Fibroblast of lung (primary cell): Measurements from ENCODE around the gene PIGH. TPM values are rescaled to one million over a fixed set of nuclear protein-coding genes. Genes with fewer than 3 reads are reported as not detected.

Experiments used
- DNase-seq, 2 donors: peaks; one replicate each; pipeline versions ENCODE4 v3.0.0 to v3.0.0-alpha.2; 2010; ENCODE audit warnings: low read depth in 2 of 2
- H2AFZ ChIP-seq: 2 replicates; pipeline ENCODE4 v1.5.1; 2012; ENCODE audit warnings: low read length, control low read depth, inconsistent platforms
- H3K27ac ChIP-seq: 2 replicates; pipeline ENCODE4 v1.5.1; 2011; ENCODE audit warnings: low read length, control low read depth; ENCODE audit not compliant: insufficient read depth
- H3K27me3 ChIP-seq: 2 replicates; pipeline ENCODE4 v1.5.1; 2011; ENCODE audit warnings: mild to moderate bottlenecking, low read length; ENCODE audit not compliant: control insufficient read depth, insufficient read depth
- H3K36me3 ChIP-seq: 2 replicates; pipeline ENCODE4 v1.5.1; 2011; ENCODE audit warnings: low read length; ENCODE audit not compliant: control insufficient read depth, insufficient read depth
- H3K4me1 ChIP-seq: 2 replicates; pipeline ENCODE4 v1.5.1; 2011; ENCODE audit warnings: low read length; ENCODE audit not compliant: control insufficient read depth, insufficient read depth; ENCODE audit errors: extremely low read depth
- H3K4me2 ChIP-seq: 2 replicates; pipeline ENCODE4 v1.5.1; 2011; ENCODE audit warnings: low read length, control low read depth; ENCODE audit not compliant: insufficient read depth; ENCODE audit errors: extremely low read depth
- H3K4me3 ChIP-seq, 4 experiments: fragments of 200-600 bp in 1 of 4; sonication (generic) in 1 of 4; replicated peaks in 1 of 4; 2 replicates each; pipeline ENCODE4 v1.5.1; 2011 to 2016; ENCODE audit warnings: low read length in 4 of 4, low read depth in 3 of 4, mild to moderate bottlenecking in 3 of 4, control low read depth in 2 of 4, inconsistent platforms in 1 of 4, mixed read lengths in 1 of 4; ENCODE audit not compliant: insufficient read depth in 1 of 4; ENCODE audit errors: control extremely low read depth in 1 of 4
- H3K79me2 ChIP-seq: 2 replicates; pipeline ENCODE4 v1.5.1; 2012; ENCODE audit warnings: mild to moderate bottlenecking, low read length, inconsistent platforms; ENCODE audit not compliant: control insufficient read depth, insufficient read depth
- H3K9ac ChIP-seq: 2 replicates; pipeline ENCODE4 v1.5.1; 2011; ENCODE audit warnings: mild to moderate bottlenecking, low read length, control low read depth; ENCODE audit not compliant: insufficient read depth
- H3K9me3 ChIP-seq: 2 replicates; pipeline ENCODE4 v1.5.1; 2012; ENCODE audit warnings: low read depth, low read length; ENCODE audit not compliant: control insufficient read depth, insufficient read depth
- H4K20me1 ChIP-seq: 2 replicates; pipeline ENCODE4 v1.5.1; 2011; ENCODE audit warnings: low read length; ENCODE audit not compliant: control insufficient read depth, insufficient read depth; ENCODE audit errors: extremely low read depth
- CTCF ChIP-seq, 2 donors: IDR thresholded peaks in 1 of 2; conservative IDR thresholded peaks in 1 of 2; 1 replicate in 1 of 2; 2 replicates in 1 of 2; pipeline ENCODE4 v1.5.1; 2011 to 2012; ENCODE audit warnings: low read length in 2 of 2, control low read depth in 1 of 2, inconsistent platforms in 1 of 2, low read depth in 1 of 2, mild to moderate bottlenecking in 1 of 2
- EZH2 ChIP-seq: IDR thresholded peaks from 2 replicates; pipeline ENCODE4 v1.5.1; 2012; ENCODE audit warnings: low read length, control low read depth, mild to moderate bottlenecking; ENCODE audit errors: missing control alignments
- polyA plus RNA-seq, 2 donors: library from polyadenylated mRNA; depleted of rRNA in 1 of 2; stranded (reverse) in 1 of 2; unstranded in 1 of 2; fragments of >200 nt; gene quantifications; 2 replicates each; pipeline ENCODE4 v1.2.1, GENCODE V29; 2011 to 2012; ENCODE audit warnings: missing spikeins in 1 of 2
- total RNA-seq: library from RNA; depleted of rRNA; stranded (reverse); fragments of >200 nt; gene quantifications from 2 replicates; pipeline ENCODE4 v1.2.1, GENCODE V29; 2014

Gene PIGH
- total and polyA plus RNA-seq, 2 donors (not counting 1 experiment from before 2014, with no cell fraction given): 12.7 to 15.6 TPM

- no peaks in the 10 kb centered on the region for H4K20me1 ChIP-seq
- H3K79me2 ChIP-seq: no peaks in the 10 kb centered on the region
- no peak overlapping the region for H3K4me3 ChIP-seq
- H3K27ac ChIP-seq: no peak overlapping the region
- TF ChIP-seq EZH2 (no peak), CTCF (conservative IDR thresholded peaks at IDR 0.05 in 1 of 2, IDR thresholded peaks at IDR 0.05 in 1 of 2; ENCODE audit: low read depth in 1 of 2, low read length in 2 of 2) (no peak)
- no peak overlapping the region for H3K4me2 ChIP-seq
- no peaks in the 10 kb centered on the region for H3K27me3 ChIP-seq
- no peak for DNase-seq
- H3K36me3 ChIP-seq: no peaks in the 10 kb centered on the region
- H2AFZ ChIP-seq: no peak overlapping the region
- H3K9me3 ChIP-seq: no peaks in the 10 kb centered on the region
- no peaks in the 10 kb centered on the region for H3K4me1 ChIP-seq
- H3K9ac ChIP-seq: no peak overlapping the region
Measured at GRCh38 chr14:67633451-67634147, 33.5 kb upstream of the PIGH start.

- no peak overlapping the region for H3K4me2 ChIP-seq
- no peaks in the 10 kb centered on the region for H3K4me1 ChIP-seq
- H3K27me3 ChIP-seq: no peaks in the 10 kb centered on the region
- H3K36me3 ChIP-seq: no peaks in the 10 kb centered on the region
- H3K9ac ChIP-seq: no peak overlapping the region
- H4K20me1 ChIP-seq: no peaks in the 10 kb centered on the region
- H3K4me3 ChIP-seq: no peak overlapping the region
- H3K9me3 ChIP-seq: no peaks in the 10 kb centered on the region
- H3K27ac ChIP-seq: no peak overlapping the region
- H3K79me2 ChIP-seq: no peaks in the 10 kb centered on the region
- DNase-seq: no peak
- H2AFZ ChIP-seq: no peak overlapping the region
- no peak for TF ChIP-seq EZH2
- TF ChIP-seq CTCF (conservative IDR thresholded peaks at IDR 0.05 in 1 of 2, IDR thresholded peaks at IDR 0.05 in 1 of 2; ENCODE audit: low read depth in 1 of 2, low read length in 2 of 2): no peak
Measured at GRCh38 chr14:67630938-67631337, 30.9 kb upstream of the PIGH start.

- no peaks in the 10 kb centered on the region for H3K9me3 ChIP-seq
- no peak overlapping the region for H2AFZ ChIP-seq
- H3K79me2 ChIP-seq: no peaks in the 10 kb centered on the region
- H3K9ac ChIP-seq: no peak overlapping the region
- H3K4me2 ChIP-seq: no peak overlapping the region
- DNase-seq: no peak
- no peak overlapping the region for H3K4me3 ChIP-seq
- no peak overlapping the region for H3K27ac ChIP-seq
- no peaks in the 10 kb centered on the region for H4K20me1 ChIP-seq
- H3K36me3 ChIP-seq: no peaks in the 10 kb centered on the region
- no peaks in the 10 kb centered on the region for H3K4me1 ChIP-seq
- TF ChIP-seq CTCF (conservative IDR thresholded peaks at IDR 0.05 in 1 of 2, IDR thresholded peaks at IDR 0.05 in 1 of 2; ENCODE audit: low read depth in 1 of 2, low read length in 2 of 2): no peak
- no peak for TF ChIP-seq EZH2
- no peaks in the 10 kb centered on the region for H3K27me3 ChIP-seq
Measured at GRCh38 chr14:67630186-67630585, 30.1 kb upstream of the PIGH start.
